Measurements from ENCODE around the gene SGO2. TPM values are rescaled to one million over a fixed set of nuclear protein-coding genes. Genes with fewer than 3 reads are reported as not detected.

The SGO2 gene
- total RNA-seq, 1 experiment from 2014 or later: 25.4 TPM

GRCh38 chr2:200523158-200523557 lies 2.8 kb upstream of the SGO2 start:
- ATAC-seq: no peak
- no peaks in the 10 kb centered on the region for H3K9me3 ChIP-seq (ENCODE audit: control insufficient read depth in 1 of 2, insufficient read depth in 1 of 2, low read depth in 1 of 2, low read length in 2 of 2)

More at GRCh38 chr2:200523158-200523557, 2.8 kb upstream of the SGO2 start:
- RAD21 ChIA-PET (ENCODE audit: low non-redundant PET in 1 of 2, low total read pairs in 2 of 2, uncharacterized antibody in 2 of 2, unreplicated experiment in 2 of 2): no interaction called here
- Histone ChIP-seq H3K4me2 (ENCODE audit: low read length) (no peak overlapping the region), H3K4me1 (ENCODE audit: control insufficient read depth in 1 of 2, insufficient read depth in 2 of 2, low read length in 2 of 2) (peaks cover 4 to 22% of the 10 kb centered on the region in 2 experiments; a peak in 3 of 4 replicates), H4K20me1 (ENCODE audit: insufficient read depth) (no peaks in the 10 kb centered on the region), H3K4me3 (replicated peaks in 1 of 2; ENCODE audit: low read depth in 1 of 2, low read length in 2 of 2) (no peak overlapping the region), H3K79me2 (ENCODE audit: insufficient read depth, low read length) (peaks cover 21% of the 10 kb centered on the region), H3K27me3 (ENCODE audit: insufficient read depth, low read length) (no peaks in the 10 kb centered on the region), H3K27ac (ENCODE audit: low read depth, low read length) (no peak overlapping the region), H3K9ac (ENCODE audit: low read length) (no peak overlapping the region), H3K9me2 (ENCODE audit: insufficient read depth) (no peaks in the 10 kb centered on the region), H2AFZ (ENCODE audit: low read depth, low read length, poor library complexity, severe bottlenecking) (no peak overlapping the region), H3K36me3 (ENCODE audit: control insufficient read depth in 1 of 2, insufficient read depth in 2 of 2, low read length in 2 of 2) (no peaks in the 10 kb centered on the region)
- CTCF ChIA-PET: interaction anchor here (1.5 kb wide), 1 partner anchor 13 kb away, joined by 4 read pairs; the partner anchor contains the start of gene KCTD18
- intact Hi-C loops (cut with micrococcal nuclease): no loop called here
- POLR2A ChIA-PET: no interaction called here
- TF ChIP-seq POLR2A (IDR thresholded peaks at IDR 0.05; ENCODE audit: borderline replicate concordance, extremely low read depth, insufficient read depth, insufficient read length): no peak
- peak; percentile 32; the same call in 1 of the 2 replicates for TF ChIP-seq CBX3 (IDR thresholded peaks at IDR 0.05; ENCODE audit: low read depth)
- no peak for TF ChIP-seq TCF7L2 (IDR thresholded peaks at IDR 0.05; ENCODE audit: borderline replicate concordance, extremely low read depth, insufficient read depth, insufficient read length)
- no peak for TF ChIP-seq EGR1 (IDR thresholded peaks at IDR 0.05; ENCODE audit: low read depth)
- TF ChIP-seq REST (IDR thresholded peaks at IDR 0.05; ENCODE audit: low read depth): no peak
- no peak for TF ChIP-seq ELF1 (IDR thresholded peaks at IDR 0.05; ENCODE audit: borderline replicate concordance, low read depth)
- TF ChIP-seq JUND (IDR thresholded peaks at IDR 0.05): no peak
- no peak for DNase-seq (ENCODE audit: low read depth, low spot score)
- BruUV-seq (replicated peaks): no TSS peak
